GM15510 (cell line): ENCODE data around the gene IGFBP6.

Source experiments
- POLR2A ChIP-seq: IDR thresholded peaks from 3 replicates; pipeline ENCODE4 v1.6.1; 2011; ENCODE audit warnings: borderline replicate concordance; ENCODE audit not compliant: insufficient read length; ENCODE audit errors: extremely low read depth

The IGFBP6 gene

GRCh38 chr12:53147653-53148052 is 50.2 kb downstream of the IGFBP6 start:
- TF ChIP-seq POLR2A: no peak

GRCh38 chr12:53151039-53151438 is 53.6 kb downstream of the IGFBP6 start:
- no peak for TF ChIP-seq POLR2A
